GM12891 (cell line): ENCODE measurements around the gene MPL.

Source experiments
- POLR2A ChIP-seq: IDR thresholded peaks from 2 replicates; pipeline ENCODE4 v1.6.1; 2011; ENCODE audit warnings: low read depth, low read length, control low read depth
- POLR2AphosphoS5 ChIP-seq: IDR thresholded peaks from 2 replicates; pipeline ENCODE4 v1.6.1; 2011; ENCODE audit warnings: low read depth, low read length, control low read depth
- TAF1 ChIP-seq: IDR thresholded peaks from 2 replicates; pipeline ENCODE4 v1.6.1; 2011; ENCODE audit warnings: low read depth, low read length, control low read depth

DNA sequence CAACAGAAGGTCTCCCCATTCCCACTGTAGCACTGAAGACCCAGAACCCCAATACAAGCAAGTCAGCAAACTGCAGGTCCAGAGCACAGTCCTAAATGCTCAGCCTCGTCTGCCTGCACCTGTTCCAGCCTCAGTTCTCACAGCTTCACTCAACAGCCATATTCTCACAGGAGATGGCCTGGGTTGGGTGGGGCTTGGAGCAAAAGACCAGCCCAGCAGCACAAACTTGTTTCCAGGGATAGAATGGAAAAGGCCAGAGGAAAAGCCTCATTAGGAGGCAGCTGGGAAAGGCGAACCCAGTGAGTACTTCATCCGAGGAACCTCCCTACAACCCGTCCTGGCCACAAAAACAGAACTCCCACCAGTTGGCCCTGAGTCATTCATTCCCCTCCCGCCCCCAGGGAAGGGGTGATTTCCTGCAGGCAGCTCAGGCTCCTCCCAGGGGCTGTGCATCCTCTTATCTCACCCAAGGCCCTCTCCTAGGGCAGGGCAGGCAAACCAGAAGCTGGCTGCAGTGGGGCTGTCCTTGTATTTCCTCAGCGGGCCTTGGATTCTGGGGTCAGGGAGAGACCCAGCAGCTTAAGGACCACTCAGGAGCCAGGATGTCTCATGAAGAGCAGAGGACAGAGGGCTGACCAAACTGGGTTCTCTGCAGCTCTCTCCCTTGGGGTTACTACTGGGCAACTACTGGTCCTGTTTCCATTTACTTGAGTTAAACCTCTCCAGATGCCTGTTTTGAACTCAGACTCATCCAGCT is 7.4 kb upstream of the MPL start:
- no peak for TF ChIP-seq TAF1
- no peak for TF ChIP-seq POLR2A
- TF ChIP-seq POLR2AphosphoS5 = no peak
